Activated naive CD8-positive, alpha-beta T cell treated with anti-CD3 and anti-CD28 coated beads, Interleukin-2, amount 50 U/mL, for 24 hours (primary cell): Measurements from ENCODE around the gene TANK.
A peak's percentile ranks its signal among the peaks of the same experiment; 100 is the strongest.

Experiments used
- ATAC-seq: fragments of 150-1000 bp; cut with Tn5 transposase; one replicate; pipeline ENCODE4 v1.10.0; 2021
- DNase-seq: peaks from one replicate; pipeline ENCODE4 v3.0.0; 2021
- H3K27ac Mint-ChIP-seq: one replicate; pipeline ENCODE4 v1.8.0; 2021; ENCODE audit warnings: mild to moderate bottlenecking, mixed read lengths
- H3K27me3 Mint-ChIP-seq: one replicate; pipeline ENCODE4 v1.8.0; 2021; ENCODE audit warnings: mixed read lengths
- H3K36me3 Mint-ChIP-seq: one replicate; pipeline ENCODE4 v1.8.0; 2021; ENCODE audit warnings: low read depth, mixed read lengths
- H3K4me1 Mint-ChIP-seq: one replicate; pipeline ENCODE4 v1.8.0; 2021; ENCODE audit warnings: mixed read lengths
- H3K4me3 Mint-ChIP-seq: one replicate; pipeline ENCODE4 v1.8.0; 2021; ENCODE audit warnings: mild to moderate bottlenecking, moderate library complexity, mixed read lengths
- H3K9me3 Mint-ChIP-seq: one replicate; pipeline ENCODE4 v1.8.0; 2021; ENCODE audit warnings: mixed read lengths

TANK gene

DNA sequence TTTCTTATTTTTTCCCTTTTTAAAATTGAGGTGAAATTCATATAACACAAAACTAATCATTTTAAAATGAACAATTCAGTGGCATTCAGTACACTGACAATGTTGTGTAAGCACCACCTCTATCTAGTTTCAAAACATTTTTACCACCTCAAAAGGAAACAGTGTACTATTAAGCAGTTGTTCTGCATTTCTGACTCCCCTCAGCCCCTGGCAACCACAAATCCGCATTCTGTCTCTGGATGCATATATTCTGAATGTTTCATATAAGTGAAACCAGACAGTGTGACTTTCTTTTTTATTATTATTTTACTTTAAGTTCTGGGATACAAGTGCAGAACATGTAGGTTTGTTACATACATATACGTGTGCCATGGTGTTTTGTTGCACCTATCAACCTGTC, 19.2 kb upstream of the TANK start:
- DNase-seq (no peak), ATAC-seq (peak; percentile 41)
- no peaks in the 10 kb centered on the region for H3K9me3 Mint-ChIP-seq
- H3K36me3 Mint-ChIP-seq, result peaks cover 23% of the 10 kb centered on the region
- no peak overlapping the region for H3K27ac Mint-ChIP-seq
- peak overlapping the region; percentile 15 for H3K4me3 Mint-ChIP-seq
- no peaks in the 10 kb centered on the region for H3K27me3 Mint-ChIP-seq
- peaks cover 82% of the 10 kb centered on the region for H3K4me1 Mint-ChIP-seq

DNA sequence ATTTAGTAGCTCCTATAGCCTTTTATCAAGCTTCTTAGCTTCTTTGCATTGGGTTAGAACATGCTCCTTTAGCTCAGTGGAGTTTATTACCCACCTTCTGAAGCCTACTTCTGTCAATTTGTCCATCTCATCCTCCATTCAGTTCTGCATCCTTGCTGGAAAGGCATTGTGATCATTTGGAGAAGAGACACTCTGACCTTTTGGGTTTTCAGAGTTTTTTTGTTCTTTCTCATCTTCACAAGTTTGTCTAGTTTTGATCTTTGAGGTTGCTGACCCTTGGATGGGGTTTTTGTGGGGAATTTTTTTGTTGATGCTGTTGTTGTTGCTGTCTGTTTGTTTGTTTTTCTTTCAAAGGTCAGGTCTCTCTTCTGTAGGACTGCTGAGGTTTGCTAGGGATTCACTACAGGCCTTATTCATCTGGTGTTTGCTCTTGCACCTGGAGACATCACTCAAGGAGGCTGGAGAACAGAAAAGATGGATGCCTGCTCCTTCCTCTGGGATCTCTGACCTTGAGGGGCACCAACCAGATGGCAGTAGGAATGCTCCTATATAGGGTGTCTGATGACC, 13.9 kb upstream of the TANK start:
- peaks cover 62% of the 10 kb centered on the region for H3K36me3 Mint-ChIP-seq
- H3K27me3 Mint-ChIP-seq, result no peaks in the 10 kb centered on the region
- DNase-seq, result no peak
- no peak overlapping the region for H3K4me3 Mint-ChIP-seq
- no peak overlapping the region for H3K27ac Mint-ChIP-seq
- peaks cover 64% of the 10 kb centered on the region for H3K4me1 Mint-ChIP-seq
- peaks cover 32% of the 10 kb centered on the region for H3K9me3 Mint-ChIP-seq
- ATAC-seq, result no peak

DNA sequence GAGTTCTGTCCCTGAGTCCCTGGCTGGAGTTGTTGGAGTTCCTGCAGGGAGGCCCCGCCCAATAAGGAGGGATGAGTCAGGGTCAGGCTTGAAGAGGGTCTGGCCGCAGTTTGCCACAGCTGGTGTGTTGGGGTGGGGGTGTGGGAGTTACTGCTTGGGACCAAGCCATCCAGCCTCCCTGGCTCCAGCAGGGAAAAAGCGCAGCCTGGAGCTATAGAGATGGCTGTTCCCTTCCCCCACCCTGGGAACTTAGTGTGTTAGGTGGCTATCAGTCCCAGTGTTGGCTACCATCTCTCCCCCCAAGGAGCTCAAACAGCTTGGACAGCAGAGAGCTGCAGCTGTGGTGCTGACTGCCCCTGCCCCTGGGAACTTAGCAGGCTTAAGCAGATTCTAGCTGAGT, 13.2 kb upstream of the TANK start:
- Mint-ChIP-seq H3K4me3 (no peak overlapping the region), H3K27ac (no peak overlapping the region), H3K4me1 (peaks cover 57% of the 10 kb centered on the region), H3K36me3 (peaks cover 61% of the 10 kb centered on the region), H3K9me3 (peaks cover 38% of the 10 kb centered on the region), H3K27me3 (no peaks in the 10 kb centered on the region)
- ATAC-seq (no peak), DNase-seq (no peak)

DNA sequence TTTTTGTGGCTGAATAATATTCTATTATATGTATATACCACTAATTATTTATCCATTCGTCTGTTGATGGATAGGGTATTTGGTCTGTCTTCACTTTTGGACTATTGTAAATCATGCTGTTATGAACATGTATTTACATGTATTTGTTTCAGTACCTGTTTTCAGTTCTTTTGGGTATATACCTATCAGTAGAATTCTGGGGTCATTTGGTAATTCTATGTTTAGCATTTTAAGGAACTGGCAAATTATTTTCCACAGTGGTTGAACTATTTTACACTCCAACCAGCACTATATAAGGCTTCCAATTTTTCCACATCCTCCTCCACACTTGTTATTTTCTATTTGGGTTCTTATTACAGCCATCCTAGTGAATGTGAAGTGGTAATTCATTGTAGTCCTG, 12.4 kb upstream of the TANK start:
- Mint-ChIP-seq H3K36me3 (peaks cover 65% of the 10 kb centered on the region), H3K4me1 (peaks cover 49% of the 10 kb centered on the region), H3K9me3 (peaks cover 39% of the 10 kb centered on the region), H3K27me3 (no peaks in the 10 kb centered on the region), H3K4me3 (no peak overlapping the region), H3K27ac (no peak overlapping the region)
- ATAC-seq, result no peak
- DNase-seq, result no peak

- Mint-ChIP-seq H3K4me3 (no peak overlapping the region), H3K27ac (peak overlapping the region; percentile 37), H3K4me1 (peaks cover 34% of the 10 kb centered on the region)
Measured at GRCh38 chr2:161150704-161151103, 9.5 kb upstream of the TANK start.

DNA sequence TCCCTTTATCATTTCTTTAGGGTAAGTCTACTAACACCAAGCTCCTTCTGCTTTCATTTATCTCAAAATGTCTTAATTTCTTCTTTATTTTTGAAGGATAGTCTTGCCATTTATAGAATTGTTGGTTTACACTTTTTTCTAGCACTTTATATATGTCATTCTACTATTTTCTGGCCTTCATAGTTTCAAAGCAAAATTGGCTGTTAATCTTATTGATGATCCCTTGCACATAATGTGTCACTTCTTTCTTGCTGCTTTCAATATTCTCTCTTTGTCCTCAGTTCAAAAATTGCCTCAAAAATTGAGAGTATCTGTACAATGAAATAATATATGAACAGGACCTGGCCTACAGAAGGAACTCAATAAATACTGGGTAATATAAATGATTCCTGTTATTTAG, 7.9 kb upstream of the TANK start:
- H3K36me3 Mint-ChIP-seq, result peaks cover 61% of the 10 kb centered on the region
- ATAC-seq, result no peak
- H3K4me3 Mint-ChIP-seq, result no peak overlapping the region
- no peaks in the 10 kb centered on the region for H3K27me3 Mint-ChIP-seq
- H3K27ac Mint-ChIP-seq, result no peak overlapping the region
- no peak for DNase-seq
- H3K9me3 Mint-ChIP-seq, result peaks cover 43% of the 10 kb centered on the region
- peaks cover 25% of the 10 kb centered on the region for H3K4me1 Mint-ChIP-seq

More at GRCh38 chr2:161150704-161151103, 9.5 kb upstream of the TANK start:
- ATAC-seq (no peak), DNase-seq (no peak)
- Mint-ChIP-seq H3K9me3 (peaks cover 43% of the 10 kb centered on the region), H3K36me3 (peaks cover 68% of the 10 kb centered on the region), H3K27me3 (no peaks in the 10 kb centered on the region)

DNA sequence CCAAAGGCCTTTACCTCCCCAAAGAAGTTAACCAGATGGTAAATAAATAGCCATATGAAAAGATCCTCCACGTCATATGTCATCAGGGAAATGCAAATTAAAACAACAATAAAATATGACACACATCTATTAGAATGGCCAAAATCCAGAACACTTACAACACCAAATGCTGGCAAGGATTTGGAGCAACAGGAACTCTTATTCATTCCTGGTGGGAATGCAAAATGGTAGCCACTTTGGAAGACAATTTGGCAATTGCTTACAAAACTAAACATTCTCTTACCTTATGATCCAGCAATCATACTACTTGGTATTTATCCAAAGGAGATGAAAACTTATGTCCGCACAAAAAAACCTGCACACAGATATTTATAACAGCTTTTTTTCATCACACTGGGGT, 1.3 kb upstream of the TANK start:
- no peak overlapping the region for H3K4me3 Mint-ChIP-seq
- ATAC-seq (no peak), DNase-seq (no peak)
- peaks cover 31% of the 10 kb centered on the region for H3K36me3 Mint-ChIP-seq
- no peak overlapping the region for H3K27ac Mint-ChIP-seq
- no peaks in the 10 kb centered on the region for H3K27me3 Mint-ChIP-seq
- H3K9me3 Mint-ChIP-seq, result no peaks in the 10 kb centered on the region
- peaks cover 43% of the 10 kb centered on the region for H3K4me1 Mint-ChIP-seq

- Mint-ChIP-seq H3K36me3 (peaks cover 34% of the 10 kb centered on the region), H3K9me3 (no peaks in the 10 kb centered on the region), H3K4me3 (peak overlapping the region; percentile 99), H3K4me1 (peaks cover 48% of the 10 kb centered on the region), H3K27ac (peak overlapping the region; percentile 100), H3K27me3 (no peaks in the 10 kb centered on the region)
- ATAC-seq (no peak), DNase-seq (no peak)
Measured at GRCh38 chr2:161159456-161160225, 587 bp upstream of the TANK start.

- H3K4me3 Mint-ChIP-seq, result peak overlapping the region; percentile 99
- ATAC-seq (no peak), DNase-seq (no peak)
- H3K27me3 Mint-ChIP-seq, result no peaks in the 10 kb centered on the region
- peaks cover 33% of the 10 kb centered on the region for H3K36me3 Mint-ChIP-seq
- peak overlapping the region; percentile 100 for H3K27ac Mint-ChIP-seq
- H3K4me1 Mint-ChIP-seq, result peaks cover 58% of the 10 kb centered on the region
- H3K9me3 Mint-ChIP-seq, result no peaks in the 10 kb centered on the region
Measured at GRCh38 chr2:161161074-161161706, 962 bp downstream of the TANK start.

- H3K27me3 Mint-ChIP-seq, result no peaks in the 10 kb centered on the region
- ATAC-seq, result no peak
- peaks cover 78% of the 10 kb centered on the region for H3K4me1 Mint-ChIP-seq
- peak overlapping the region; percentile 79 for H3K27ac Mint-ChIP-seq
- peak overlapping the region; percentile 99 for H3K4me3 Mint-ChIP-seq
- peaks cover 45% of the 10 kb centered on the region for H3K36me3 Mint-ChIP-seq
- DNase-seq, result no peak
- no peaks in the 10 kb centered on the region for H3K9me3 Mint-ChIP-seq
Measured at GRCh38 chr2:161163440-161163839, 3.2 kb downstream of the TANK start.

GRCh38 chr2:161164161-161164560, 3.9 kb downstream of the TANK start:
- Mint-ChIP-seq H3K4me3 (no peak overlapping the region), H3K9me3 (no peaks in the 10 kb centered on the region), H3K27ac (peak overlapping the region; percentile 67), H3K4me1 (peaks cover 85% of the 10 kb centered on the region), H3K27me3 (no peaks in the 10 kb centered on the region), H3K36me3 (peaks cover 47% of the 10 kb centered on the region)
- no peak for DNase-seq
- ATAC-seq, result no peak

- peak overlapping the region; percentile 89 for H3K27ac Mint-ChIP-seq
- no peaks in the 10 kb centered on the region for H3K27me3 Mint-ChIP-seq
- DNase-seq, result no peak
- ATAC-seq, result no peak
- no peaks in the 10 kb centered on the region for H3K9me3 Mint-ChIP-seq
- H3K36me3 Mint-ChIP-seq, result peaks cover 48% of the 10 kb centered on the region
- peak overlapping the region; percentile 13 for H3K4me3 Mint-ChIP-seq
- peaks cover 89% of the 10 kb centered on the region for H3K4me1 Mint-ChIP-seq
Measured at GRCh38 chr2:161165266-161165665, 5.0 kb downstream of the TANK start.

GRCh38 chr2:161165811-161166210, 5.6 kb downstream of the TANK start:
- peaks cover 49% of the 10 kb centered on the region for H3K36me3 Mint-ChIP-seq
- H3K9me3 Mint-ChIP-seq, result no peaks in the 10 kb centered on the region
- DNase-seq, result no peak
- peak overlapping the region; percentile 40 for H3K4me3 Mint-ChIP-seq
- ATAC-seq, result no peak
- H3K4me1 Mint-ChIP-seq, result peaks cover 93% of the 10 kb centered on the region
- no peaks in the 10 kb centered on the region for H3K27me3 Mint-ChIP-seq
- peak overlapping the region; percentile 89 for H3K27ac Mint-ChIP-seq

DNA sequence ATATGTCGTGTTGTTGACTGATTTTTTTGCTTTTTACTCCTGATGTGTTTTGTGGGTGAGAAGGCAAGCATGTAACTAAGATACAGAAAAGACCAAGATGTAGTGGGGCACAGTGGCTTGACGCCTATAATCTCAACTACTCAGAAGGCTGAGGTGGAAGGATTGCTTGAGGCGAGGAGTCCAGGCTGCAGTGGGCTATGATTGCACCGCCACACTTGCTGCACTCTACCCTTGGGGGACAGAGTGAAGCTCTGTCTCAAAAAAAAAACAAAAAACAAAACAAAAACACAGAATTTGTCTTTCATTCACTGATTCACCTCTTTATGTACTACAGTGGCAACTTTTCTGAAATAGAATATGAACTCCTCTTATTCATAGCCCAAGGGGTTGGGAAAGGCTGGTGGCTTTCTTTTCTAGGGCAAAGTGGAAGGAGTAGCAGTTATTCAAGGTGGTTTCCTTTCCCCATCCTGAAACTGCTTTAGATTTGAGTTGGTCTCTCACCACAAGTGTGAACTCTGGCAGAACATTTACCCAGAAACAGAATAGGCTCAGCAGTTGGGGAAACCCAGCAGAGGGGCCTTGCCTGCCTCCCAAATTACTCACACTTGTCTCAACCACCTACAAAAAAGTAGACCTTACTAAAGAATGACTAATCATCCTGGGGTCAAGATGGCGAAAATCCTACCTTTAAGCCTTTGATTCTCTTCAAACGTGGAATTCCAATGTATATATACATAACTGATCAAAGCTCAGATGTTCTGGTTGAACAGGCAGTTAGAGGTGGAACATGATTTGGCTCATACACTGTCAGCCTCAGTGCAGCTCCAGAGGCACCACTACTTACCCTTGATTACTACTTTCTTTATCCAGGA, 6.5 kb downstream of the TANK start:
- peak overlapping the region; percentile 40 for H3K4me3 Mint-ChIP-seq
- H3K36me3 Mint-ChIP-seq, result peaks cover 53% of the 10 kb centered on the region
- peaks cover 96% of the 10 kb centered on the region for H3K4me1 Mint-ChIP-seq
- ATAC-seq (peak; percentile 96), DNase-seq (peak; percentile 60)
- no peaks in the 10 kb centered on the region for H3K9me3 Mint-ChIP-seq
- H3K27me3 Mint-ChIP-seq, result no peaks in the 10 kb centered on the region
- H3K27ac Mint-ChIP-seq, result peak overlapping the region; percentile 89
